Osteoblast (primary cell): ENCODE measurements around the gene TET1. TPM values are rescaled to one million over a fixed set of nuclear protein-coding genes. Genes with fewer than 3 reads are reported as not detected.

Experiments
- DNase-seq: peaks from one replicate; pipeline ENCODE4 v3.0.0; 2011; ENCODE audit warnings: low spot score, mixed read lengths; ENCODE audit not compliant: insufficient read length; ENCODE audit errors: missing footprints
- H2AFZ ChIP-seq: 2 replicates; pipeline ENCODE4 v1.6.0; 2011; ENCODE audit warnings: mild to moderate bottlenecking, low read length
- H3K27ac ChIP-seq: 2 replicates; pipeline ENCODE4 v1.5.1; 2011; ENCODE audit warnings: mild to moderate bottlenecking, low read depth, low read length, moderate library complexity
- H3K27me3 ChIP-seq: 2 replicates; pipeline ENCODE4 v1.6.0; 2012; ENCODE audit warnings: mild to moderate bottlenecking, control low read depth, inconsistent platforms, low read length, moderate library complexity; ENCODE audit not compliant: insufficient read depth
- H3K36me3 ChIP-seq: 2 replicates; pipeline ENCODE4 v1.5.1; 2011; ENCODE audit warnings: mild to moderate bottlenecking, low read length, control low read depth, moderate library complexity; ENCODE audit not compliant: insufficient read depth
- H3K4me1 ChIP-seq: 2 replicates; pipeline ENCODE4 v1.5.1; 2011; ENCODE audit warnings: mild to moderate bottlenecking, low read length, control low read depth, moderate library complexity; ENCODE audit not compliant: insufficient read depth
- H3K4me2 ChIP-seq: 2 replicates; pipeline ENCODE4 v1.6.0; 2011; ENCODE audit warnings: mild to moderate bottlenecking, low read length; ENCODE audit not compliant: insufficient read depth
- H3K4me3 ChIP-seq: fragments of 200-600 bp; sonication (generic); 3 replicates; pipeline ENCODE4 v1.5.1; 2012; ENCODE audit warnings: mild to moderate bottlenecking, low read length, inconsistent platforms; ENCODE audit not compliant: insufficient read depth
- H3K79me2 ChIP-seq: 2 replicates; pipeline ENCODE4 v1.6.0; 2012; ENCODE audit warnings: mild to moderate bottlenecking, low read length, control low read depth, inconsistent platforms; ENCODE audit not compliant: insufficient read depth
- H3K9me3 ChIP-seq: 2 replicates; pipeline ENCODE4 v1.5.1; 2011; ENCODE audit warnings: low read depth, low read length, control low read depth
- H4K20me1 ChIP-seq: 2 replicates; pipeline ENCODE4 v1.6.0; 2012; ENCODE audit warnings: mild to moderate bottlenecking, low read length, control low read depth; ENCODE audit not compliant: insufficient read depth
- total RNA-seq: library from RNA; depleted of rRNA; stranded (reverse); fragments of >200 nt; gene quantifications from 2 replicates; pipeline ENCODE4 v1.2.3, GENCODE V29; 2012
- TF ChIP-seq, protein P1 (sequence below): IDR thresholded peaks from 2 replicates; pipeline ENCODE4 v1.5.1; 2011; ENCODE audit warnings: mild to moderate bottlenecking, low read depth, low read length, moderate library complexity; ENCODE audit errors: extremely low read depth

Gene TET1
- total RNA-seq, 1 donor: 4.0 TPM

DNA sequence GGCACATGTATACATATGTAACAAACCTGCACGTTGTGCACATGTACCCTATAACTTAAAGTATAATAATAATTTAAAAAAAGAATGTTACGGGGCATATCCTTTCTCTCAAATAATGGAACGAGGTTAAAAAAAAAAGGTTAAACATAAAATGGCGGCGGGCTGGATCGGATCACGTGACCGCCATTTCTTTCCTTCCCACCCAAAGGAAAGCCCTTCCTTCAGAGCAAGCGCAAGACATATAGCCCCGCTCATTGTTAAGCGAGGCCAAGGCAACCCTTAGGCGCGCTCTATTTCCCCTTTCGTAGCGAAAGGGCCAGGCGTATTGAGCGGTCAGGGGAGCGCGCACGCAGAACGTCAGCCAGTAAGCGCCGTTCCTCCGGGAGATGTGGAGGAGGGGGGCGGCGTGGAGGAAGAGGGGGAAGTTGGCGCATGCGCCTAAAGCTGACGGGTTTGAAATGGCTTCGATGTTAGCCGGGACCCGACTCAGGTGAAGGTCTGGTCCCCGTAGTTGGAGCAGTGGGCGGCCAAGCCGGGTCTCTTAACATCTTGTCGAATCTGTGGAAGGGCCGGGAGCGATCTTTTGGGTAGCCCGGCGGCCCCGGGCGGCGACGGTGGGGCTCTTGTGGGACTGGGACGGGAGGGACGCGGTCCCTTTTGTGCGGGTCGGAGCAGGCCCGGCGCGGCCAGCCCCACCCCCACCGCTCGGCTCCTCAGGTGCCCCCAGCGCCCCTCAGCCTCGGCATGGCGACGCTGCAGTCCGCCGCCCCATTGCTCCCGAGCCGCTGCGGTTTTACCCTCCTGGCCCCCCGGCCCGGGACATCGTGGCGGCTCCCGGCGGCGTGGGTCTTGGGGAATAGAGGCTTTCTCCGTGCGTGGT is 160.9 kb downstream of the TET1 start, which contains the start of gene CCAR1:
Gene CCAR1 (plus strand): TSS at position 447 of the 880 bp plus-strand sequence. CDS start 1,266 bp downstream, outside the sequence.
- peaks cover 9% of the 10 kb centered on the region for H3K4me1 ChIP-seq
- DNase-seq: peak; percentile 99
- H3K4me2 ChIP-seq: peak within 1 kb of the TSS; percentile 88
- no peaks in the 10 kb centered on the region for H4K20me1 ChIP-seq
- peak within 1 kb of the TSS; percentile 94 for H2AFZ ChIP-seq
- no peaks in the 10 kb centered on the region for H3K27me3 ChIP-seq
- H3K79me2 ChIP-seq: peaks cover 39% of the 10 kb centered on the region
- peak within 1 kb of the TSS; percentile 99 for H3K4me3 ChIP-seq
- TF ChIP-seq, protein P1, sequence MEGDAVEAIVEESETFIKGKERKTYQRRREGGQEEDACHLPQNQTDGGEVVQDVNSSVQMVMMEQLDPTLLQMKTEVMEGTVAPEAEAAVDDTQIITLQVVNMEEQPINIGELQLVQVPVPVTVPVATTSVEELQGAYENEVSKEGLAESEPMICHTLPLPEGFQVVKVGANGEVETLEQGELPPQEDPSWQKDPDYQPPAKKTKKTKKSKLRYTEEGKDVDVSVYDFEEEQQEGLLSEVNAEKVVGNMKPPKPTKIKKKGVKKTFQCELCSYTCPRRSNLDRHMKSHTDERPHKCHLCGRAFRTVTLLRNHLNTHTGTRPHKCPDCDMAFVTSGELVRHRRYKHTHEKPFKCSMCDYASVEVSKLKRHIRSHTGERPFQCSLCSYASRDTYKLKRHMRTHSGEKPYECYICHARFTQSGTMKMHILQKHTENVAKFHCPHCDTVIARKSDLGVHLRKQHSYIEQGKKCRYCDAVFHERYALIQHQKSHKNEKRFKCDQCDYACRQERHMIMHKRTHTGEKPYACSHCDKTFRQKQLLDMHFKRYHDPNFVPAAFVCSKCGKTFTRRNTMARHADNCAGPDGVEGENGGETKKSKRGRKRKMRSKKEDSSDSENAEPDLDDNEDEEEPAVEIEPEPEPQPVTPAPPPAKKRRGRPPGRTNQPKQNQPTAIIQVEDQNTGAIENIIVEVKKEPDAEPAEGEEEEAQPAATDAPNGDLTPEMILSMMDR: no peak
- peaks cover 22% of the 10 kb centered on the region for H3K36me3 ChIP-seq
- H3K9me3 ChIP-seq: no peaks in the 10 kb centered on the region
- peak within 1 kb of the TSS; percentile 83 for H3K27ac ChIP-seq

DNA sequence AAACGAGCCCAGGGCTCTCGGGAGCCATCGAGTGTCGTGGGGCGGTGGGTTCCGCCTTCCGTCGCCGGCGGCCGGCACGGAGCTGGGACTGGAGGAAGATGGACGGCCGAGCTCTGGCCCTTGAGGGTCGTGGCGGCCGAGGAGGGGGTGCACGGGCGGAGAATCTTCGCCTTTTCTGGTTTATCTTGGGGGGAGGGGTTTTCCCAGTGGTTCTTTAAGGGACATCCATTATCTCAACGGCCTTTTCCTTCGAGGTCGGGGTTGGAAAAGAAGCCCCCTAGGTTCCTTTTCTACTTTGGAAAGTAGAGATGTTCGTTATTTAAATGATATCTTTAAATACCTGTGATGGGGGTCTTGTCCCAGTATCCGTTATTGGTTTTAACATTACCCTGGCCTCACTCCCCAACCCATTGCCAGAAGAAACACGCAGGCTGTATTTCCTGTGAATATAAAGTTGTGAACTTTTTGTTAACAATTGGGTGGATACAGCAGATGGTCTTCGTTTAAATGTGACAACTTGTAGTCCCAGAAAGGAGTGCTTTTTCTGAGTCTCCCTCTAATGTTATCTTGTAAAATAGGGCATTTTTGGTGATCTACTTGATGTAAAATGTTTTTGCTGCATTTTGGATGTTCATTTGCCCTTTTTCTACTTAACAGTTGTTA is 161.7 kb downstream of the TET1 start:
- Histone ChIP-seq H3K4me2 (peak overlapping the region; percentile 88), H3K27ac (peak overlapping the region; percentile 83), H3K4me1 (peaks cover 9% of the 10 kb centered on the region), H3K36me3 (peaks cover 22% of the 10 kb centered on the region), H4K20me1 (no peaks in the 10 kb centered on the region), H2AFZ (peak overlapping the region; percentile 94), H3K27me3 (no peaks in the 10 kb centered on the region), H3K9me3 (no peaks in the 10 kb centered on the region), H3K79me2 (peaks cover 41% of the 10 kb centered on the region), H3K4me3 (peak overlapping the region; percentile 99)
- peak; percentile 46 for DNase-seq
- TF ChIP-seq, protein P1: no peak

DNA sequence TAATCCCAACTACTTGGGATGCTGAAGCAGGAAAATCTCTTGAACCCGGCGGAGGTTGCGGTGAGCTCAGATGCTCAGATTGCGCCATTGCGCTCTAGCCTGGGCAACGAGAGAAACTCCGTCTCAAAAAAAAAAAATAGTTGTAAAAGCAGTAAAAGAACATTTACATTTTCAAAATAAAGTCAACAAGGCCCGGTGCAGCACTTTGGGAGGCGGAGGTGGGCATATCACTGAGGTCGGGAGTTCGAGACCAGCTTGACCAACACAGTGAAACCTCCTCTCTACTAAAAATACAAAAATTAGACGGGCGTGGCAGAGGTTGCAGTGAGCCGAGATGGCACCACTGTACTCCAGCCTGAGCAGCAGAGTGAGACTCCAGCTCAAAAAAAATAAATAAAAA is 164.9 kb downstream of the TET1 start:
- TF ChIP-seq, protein P1: no peak
- Histone ChIP-seq H4K20me1 (peaks cover 4% of the 10 kb centered on the region), H3K4me1 (peaks cover 9% of the 10 kb centered on the region), H3K27me3 (no peaks in the 10 kb centered on the region), H3K9me3 (no peaks in the 10 kb centered on the region), H3K36me3 (peaks cover 50% of the 10 kb centered on the region), H3K27ac (no peak overlapping the region), H3K4me2 (no peak overlapping the region), H2AFZ (no peak overlapping the region), H3K4me3 (no peak overlapping the region), H3K79me2 (peaks cover 69% of the 10 kb centered on the region)
- DNase-seq: no peak

DNA sequence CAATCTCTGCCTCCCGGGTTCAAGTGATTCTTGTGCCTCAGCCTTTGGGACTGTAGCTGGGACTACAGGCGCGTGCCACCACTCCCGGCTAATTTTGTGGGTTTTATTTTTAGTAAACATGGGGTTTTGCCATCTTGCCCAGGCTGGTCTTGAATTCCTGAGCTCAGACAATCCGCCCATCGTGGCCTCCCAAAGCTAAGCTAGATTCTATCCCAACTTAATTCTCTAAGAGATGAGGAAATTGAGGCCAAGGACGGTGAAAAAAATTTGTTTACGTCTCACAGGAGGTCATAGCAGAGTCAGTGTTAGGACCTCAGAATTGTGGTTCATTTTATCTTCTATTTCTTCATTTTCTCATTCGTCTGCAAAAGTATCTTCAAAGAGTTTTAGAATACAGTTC is 167.0 kb downstream of the TET1 start:
- DNase-seq: no peak
- Histone ChIP-seq H2AFZ (no peak overlapping the region), H3K4me2 (no peak overlapping the region), H3K36me3 (peaks cover 63% of the 10 kb centered on the region), H3K9me3 (no peaks in the 10 kb centered on the region), H3K27ac (no peak overlapping the region), H4K20me1 (peaks cover 4% of the 10 kb centered on the region), H3K79me2 (peaks cover 71% of the 10 kb centered on the region), H3K4me3 (no peak overlapping the region), H3K27me3 (no peaks in the 10 kb centered on the region), H3K4me1 (peaks cover 7% of the 10 kb centered on the region)
- TF ChIP-seq, protein P1: no peak
